T47D (cell line): ENCODE data around the gene SORD.

Source experiments
- DNase-seq, 2 experiments: peaks; one replicate each; pipeline versions ENCODE4 v3.0.0 to v3.0.0-alpha.2; 2011 to 2012; ENCODE audit warnings: low read depth in 1 of 2, low spot score in 1 of 2
- JUND ChIP-seq: IDR thresholded peaks from 2 replicates; pipeline ENCODE4 v1.6.1; 2012; ENCODE audit warnings: low read depth
- in situ Hi-C: cut with HindIII; loops from 2 replicates; pipeline ENCODE4 v1.10.0; 2016; ENCODE audit warnings: low sequenced_read_pairs, low pct_unique_long_range_greater_than_20kb

Gene SORD

GRCh38 chr15:45112143-45112590 lies 89.2 kb downstream of the SORD start:
- DNase-seq, result no peak
- TF ChIP-seq JUND, result no peak
- in situ Hi-C loops, result no loop called here

- no peak for DNase-seq
- no peak for TF ChIP-seq JUND
- in situ Hi-C loops, result no loop called here
These were observed 89.8 kb downstream of the SORD start for GRCh38 chr15:45112591-45113379.

GRCh38 chr15:45113380-45113990 lies 90.5 kb downstream of the SORD start:
- DNase-seq, result no peak
- no peak for TF ChIP-seq JUND
- in situ Hi-C loops, result no loop called here

- in situ Hi-C loops, result no loop called here
- no peak for DNase-seq
These were observed 91.2 kb downstream of the SORD start, which contains the start of the genes DUOX2 and DUOXA2 for GRCh38 chr15:45114076-45114750. TSS of gene DUOX2 (minus strand) at chr15:45114172. CDS start at chr15:45113411, 761 bp downstream. TSS of gene DUOXA2 (plus strand) at chr15:45114326. CDS start at chr15:45114606, 280 bp downstream.

GRCh38 chr15:45114751-45115085 lies 91.7 kb downstream of the SORD start:
- TF ChIP-seq JUND, result no peak
- DNase-seq, result no peak
- in situ Hi-C loops, result no loop called here

More at GRCh38 chr15:45114076-45114750, 91.2 kb downstream of the SORD start, which contains the start of the genes DUOX2 and DUOXA2:
- TF ChIP-seq JUND, result no peak

GRCh38 chr15:45115312-45115820 lies 92.4 kb downstream of the SORD start:
- in situ Hi-C loops, result no loop called here
- TF ChIP-seq JUND, result no peak
- DNase-seq, result no peak

- in situ Hi-C loops, result no loop called here
- DNase-seq, result no peak
- no peak for TF ChIP-seq JUND
These were observed 93.0 kb downstream of the SORD start for GRCh38 chr15:45116006-45116481.

- no peak for DNase-seq
- in situ Hi-C loops, result no loop called here
- TF ChIP-seq JUND, result no peak
These were observed 93.7 kb downstream of the SORD start for GRCh38 chr15:45116482-45117307.

GRCh38 chr15:45117308-45118130 lies 94.5 kb downstream of the SORD start:
- in situ Hi-C loops, result no loop called here
- DNase-seq, result no peak
- TF ChIP-seq JUND, result no peak

- TF ChIP-seq JUND, result no peak
- DNase-seq, result peak; percentile 93 to 98
- in situ Hi-C loops, result no loop called here
These were observed 95.2 kb downstream of the SORD start for GRCh38 chr15:45118131-45118588.

GRCh38 chr15:45118996-45119395 lies 96.0 kb downstream of the SORD start:
- in situ Hi-C loops, result no loop called here
- no peak for TF ChIP-seq JUND
- DNase-seq, result no peak
